DND-41 (cell line): ENCODE data around the gene ATP2A2.

ENCODE experiments used
- EZH2 ChIP-seq: IDR thresholded peaks from 3 replicates; pipeline ENCODE4 v1.6.1; 2012; ENCODE audit warnings: borderline replicate concordance, low read depth, mild to moderate bottlenecking, moderate library complexity, low read length, inconsistent platforms; ENCODE audit not compliant: severe bottlenecking
- TF ChIP-seq, protein P1 (sequence below): IDR thresholded peaks from 2 replicates; pipeline ENCODE4 v1.5.1; 2012; ENCODE audit warnings: borderline replicate concordance, low read length, moderate library complexity, mild to moderate bottlenecking; ENCODE audit not compliant: poor library complexity, severe bottlenecking; ENCODE audit errors: extremely low read depth

DNA sequence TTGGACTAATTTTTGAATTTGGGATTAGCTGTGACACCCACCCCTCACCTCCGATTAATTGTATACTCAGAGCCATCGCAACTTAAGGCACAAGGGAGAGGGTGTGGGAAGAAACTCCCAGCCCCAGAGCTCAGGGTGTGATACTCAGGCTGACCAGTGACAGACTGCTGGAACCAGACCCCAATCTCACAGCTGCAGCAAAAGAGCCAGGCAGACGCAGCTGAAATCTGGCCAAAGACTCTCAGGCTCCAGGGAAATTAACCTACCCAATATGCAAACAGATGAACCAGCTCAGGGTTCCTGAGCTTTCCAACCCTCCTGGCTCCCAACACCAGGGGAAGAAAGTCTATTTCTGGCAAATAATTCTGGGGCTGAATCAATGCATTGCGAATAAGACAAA, 92.0 kb downstream of the ATP2A2 start:
- TF ChIP-seq, protein P1, sequence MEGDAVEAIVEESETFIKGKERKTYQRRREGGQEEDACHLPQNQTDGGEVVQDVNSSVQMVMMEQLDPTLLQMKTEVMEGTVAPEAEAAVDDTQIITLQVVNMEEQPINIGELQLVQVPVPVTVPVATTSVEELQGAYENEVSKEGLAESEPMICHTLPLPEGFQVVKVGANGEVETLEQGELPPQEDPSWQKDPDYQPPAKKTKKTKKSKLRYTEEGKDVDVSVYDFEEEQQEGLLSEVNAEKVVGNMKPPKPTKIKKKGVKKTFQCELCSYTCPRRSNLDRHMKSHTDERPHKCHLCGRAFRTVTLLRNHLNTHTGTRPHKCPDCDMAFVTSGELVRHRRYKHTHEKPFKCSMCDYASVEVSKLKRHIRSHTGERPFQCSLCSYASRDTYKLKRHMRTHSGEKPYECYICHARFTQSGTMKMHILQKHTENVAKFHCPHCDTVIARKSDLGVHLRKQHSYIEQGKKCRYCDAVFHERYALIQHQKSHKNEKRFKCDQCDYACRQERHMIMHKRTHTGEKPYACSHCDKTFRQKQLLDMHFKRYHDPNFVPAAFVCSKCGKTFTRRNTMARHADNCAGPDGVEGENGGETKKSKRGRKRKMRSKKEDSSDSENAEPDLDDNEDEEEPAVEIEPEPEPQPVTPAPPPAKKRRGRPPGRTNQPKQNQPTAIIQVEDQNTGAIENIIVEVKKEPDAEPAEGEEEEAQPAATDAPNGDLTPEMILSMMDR: no peak
- TF ChIP-seq EZH2: no peak
